ENCODE measurements around the gene USP40. TPM values are rescaled to one million over a fixed set of nuclear protein-coding genes. Genes with fewer than 3 reads are reported as not detected.

USP40 gene, protein sequence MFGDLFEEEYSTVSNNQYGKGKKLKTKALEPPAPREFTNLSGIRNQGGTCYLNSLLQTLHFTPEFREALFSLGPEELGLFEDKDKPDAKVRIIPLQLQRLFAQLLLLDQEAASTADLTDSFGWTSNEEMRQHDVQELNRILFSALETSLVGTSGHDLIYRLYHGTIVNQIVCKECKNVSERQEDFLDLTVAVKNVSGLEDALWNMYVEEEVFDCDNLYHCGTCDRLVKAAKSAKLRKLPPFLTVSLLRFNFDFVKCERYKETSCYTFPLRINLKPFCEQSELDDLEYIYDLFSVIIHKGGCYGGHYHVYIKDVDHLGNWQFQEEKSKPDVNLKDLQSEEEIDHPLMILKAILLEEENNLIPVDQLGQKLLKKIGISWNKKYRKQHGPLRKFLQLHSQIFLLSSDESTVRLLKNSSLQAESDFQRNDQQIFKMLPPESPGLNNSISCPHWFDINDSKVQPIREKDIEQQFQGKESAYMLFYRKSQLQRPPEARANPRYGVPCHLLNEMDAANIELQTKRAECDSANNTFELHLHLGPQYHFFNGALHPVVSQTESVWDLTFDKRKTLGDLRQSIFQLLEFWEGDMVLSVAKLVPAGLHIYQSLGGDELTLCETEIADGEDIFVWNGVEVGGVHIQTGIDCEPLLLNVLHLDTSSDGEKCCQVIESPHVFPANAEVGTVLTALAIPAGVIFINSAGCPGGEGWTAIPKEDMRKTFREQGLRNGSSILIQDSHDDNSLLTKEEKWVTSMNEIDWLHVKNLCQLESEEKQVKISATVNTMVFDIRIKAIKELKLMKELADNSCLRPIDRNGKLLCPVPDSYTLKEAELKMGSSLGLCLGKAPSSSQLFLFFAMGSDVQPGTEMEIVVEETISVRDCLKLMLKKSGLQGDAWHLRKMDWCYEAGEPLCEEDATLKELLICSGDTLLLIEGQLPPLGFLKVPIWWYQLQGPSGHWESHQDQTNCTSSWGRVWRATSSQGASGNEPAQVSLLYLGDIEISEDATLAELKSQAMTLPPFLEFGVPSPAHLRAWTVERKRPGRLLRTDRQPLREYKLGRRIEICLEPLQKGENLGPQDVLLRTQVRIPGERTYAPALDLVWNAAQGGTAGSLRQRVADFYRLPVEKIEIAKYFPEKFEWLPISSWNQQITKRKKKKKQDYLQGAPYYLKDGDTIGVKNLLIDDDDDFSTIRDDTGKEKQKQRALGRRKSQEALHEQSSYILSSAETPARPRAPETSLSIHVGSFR
- total RNA-seq: 26.3 and 45.1 TPM in 2 replicates

GRCh38 chr2:233566141-233566956 lies at the start of gene USP40:
USP40 (minus strand) TSS chr2:233566782; CDS start chr2:233565554, 1,228 bp downstream.

Other genes with a start within 250 kb of the USP40 start
- gene DGKD, start 212.3 kb downstream of the USP40 start, total RNA-seq: 13.8 and 15.0 TPM in 2 replicates
- gene UGT1A8, start 50.9 kb upstream of the USP40 start, total RNA-seq: under 0.01 and 0.14 TPM in 2 replicates
- gene UGT1A10, start 69.7 kb upstream of the USP40 start, total RNA-seq: 1.2 TPM in 1 of 2 replicates, not detected in the other
- not detected in 2 replicates for gene UGT1A9, start 105.1 kb upstream of the USP40 start, total RNA-seq
- gene UGT1A7, start 115.1 kb upstream of the USP40 start, total RNA-seq: under 0.01 and 1.3 TPM in 2 replicates
- 5.5 and 82.7 TPM in 2 replicates for gene UGT1A6, start 126.1 kb upstream of the USP40 start, total RNA-seq
- 2.3 TPM in 1 of 2 replicates, not detected in the other for gene UGT1A5, start 146.1 kb upstream of the USP40 start, total RNA-seq
- under 0.01 and 1.8 TPM in 2 replicates for gene UGT1A4, start 152.0 kb upstream of the USP40 start, total RNA-seq
- 2.8 TPM in 1 of 2 replicates, not detected in the other for gene UGT1A3, start 162.3 kb upstream of the USP40 start, total RNA-seq
- gene UGT1A1, start 193.5 kb upstream of the USP40 start, total RNA-seq: under 0.01 and 1.5 TPM in 2 replicates
- gene MROH2A, start 211.5 kb upstream of the USP40 start, total RNA-seq: not detected in 2 replicates